SK-N-SH (cell line): ENCODE measurements around the gene RREB1. TPM values are rescaled to one million over a fixed set of nuclear protein-coding genes. Genes with fewer than 3 reads are reported as not detected.

Source experiments
- CTCF ChIA-PET: fragments of 300-600, 350-600 bp; formaldehyde crosslinking; extraction: SDS; loops from one replicate; lab custom pipeline; 2021; lab: Yijun Ruan, JAX
- POLR2A ChIA-PET: fragments of 350-600 bp; sonication (Branson Sonifier 250); formaldehyde crosslinking; extraction: SDS; loops from one replicate; lab custom pipeline; 2020; ENCODE audit warnings: antibody characterized with exemption, inconsistent platforms; lab: Yijun Ruan, JAX
- DNase-seq: peaks from one replicate; pipeline ENCODE4 v3.0.0; 2012
- H2AFZ ChIP-seq: fragments of 200-600 bp; sonication (generic); 2 replicates; pipeline ENCODE4 v1.8.1; 2016; ENCODE audit warnings: antibody characterized with exemption, mild to moderate bottlenecking, low read depth
- H3F3A ChIP-seq: fragments of 200-600 bp; sonication (generic); replicated peaks from 2 replicates; pipeline ENCODE3; 2016; ENCODE audit warnings: antibody characterized with exemption, mild to moderate bottlenecking; ENCODE audit not compliant: insufficient read depth
- H3K27ac ChIP-seq, 2 experiments: fragments of 200-500 bp in 1 of 2; fragments of 200-600 bp in 1 of 2; sonication (Bioruptor generic) in 1 of 2; sonication (generic), shearing (Covaris generic) in 1 of 2; 2 replicates each; pipeline versions ENCODE4 v1.5.1 to v1.6.1; 2014 to 2016; ENCODE audit warnings: low read depth in 2 of 2, inconsistent platforms in 1 of 2, low read length in 1 of 2, mild to moderate bottlenecking in 1 of 2, mixed read lengths in 1 of 2
- H3K27me3 ChIP-seq: fragments of 200-600 bp; sonication (generic), shearing (Covaris generic); 2 replicates; pipeline ENCODE4 v1.6.1; 2016; ENCODE audit warnings: mixed run types; ENCODE audit not compliant: insufficient read depth
- H3K36me3 ChIP-seq, 2 experiments: fragments of 200-500 bp in 1 of 2; fragments of 200-600 bp in 1 of 2; sonication (Bioruptor generic) in 1 of 2; sonication (generic) in 1 of 2; replicated peaks in 1 of 2; 2 replicates each; pipeline versions ENCODE3 to v1.5.1; 2014 to 2016; ENCODE audit warnings: low read length in 1 of 2, mild to moderate bottlenecking in 1 of 2; ENCODE audit not compliant: insufficient read depth in 2 of 2, control insufficient read depth in 1 of 2
- H3K4me1 ChIP-seq, 2 experiments: fragments of 200-500 bp in 1 of 2; fragments of 200-600 bp in 1 of 2; sonication (Bioruptor generic) in 1 of 2; sonication (generic), shearing (Covaris generic) in 1 of 2; 2 replicates each; pipeline versions ENCODE4 v1.5.1 to v1.6.1; 2014 to 2016; ENCODE audit warnings: low read depth in 1 of 2, low read length in 1 of 2, mixed run types in 1 of 2; ENCODE audit not compliant: insufficient read depth in 2 of 2, control insufficient read depth in 1 of 2
- H3K4me2 ChIP-seq: fragments of 200-600 bp; sonication (generic), shearing (Covaris generic); 2 replicates; pipeline ENCODE4 v1.6.1; 2017; ENCODE audit warnings: mixed run types
- H3K4me3 ChIP-seq, 2 experiments: fragments of 200-500 bp in 1 of 2; fragments of 200-600 bp in 1 of 2; sonication (Bioruptor generic) in 1 of 2; sonication (generic), shearing (Covaris generic) in 1 of 2; 2 replicates each; pipeline versions ENCODE4 v1.5.1 to v1.8.1; 2014 to 2016; ENCODE audit warnings: low read depth in 2 of 2, inconsistent platforms in 1 of 2, low read length in 1 of 2, mild to moderate bottlenecking in 1 of 2, mixed read lengths in 1 of 2, moderate library complexity in 1 of 2
- H3K79me2 ChIP-seq: fragments of 200-600 bp; sonication (generic); 2 replicates; pipeline ENCODE4 v1.8.1; 2017; ENCODE audit warnings: mild to moderate bottlenecking; ENCODE audit not compliant: insufficient read depth
- H3K9ac ChIP-seq: fragments of 200-600 bp; sonication (generic); 2 replicates; pipeline ENCODE4 v1.6.1; 2017; ENCODE audit warnings: mixed run types
- H3K9me2 ChIP-seq: fragments of 200-600 bp; sonication (generic); 2 replicates; pipeline ENCODE4 v1.6.1; 2017; ENCODE audit warnings: mixed run types
- H3K9me3 ChIP-seq: fragments of 200-600 bp; sonication (generic); 2 replicates; pipeline ENCODE4 v1.6.1; 2017; ENCODE audit warnings: mixed run types, mild to moderate bottlenecking, moderate library complexity
- H4K20me1 ChIP-seq: fragments of 200-600 bp; sonication (generic); 2 replicates; pipeline ENCODE4 v1.6.1; 2017; ENCODE audit warnings: mild to moderate bottlenecking, mixed run types; ENCODE audit not compliant: insufficient read depth
- CHD2 ChIP-seq: fragments of 150-350 bp; IDR thresholded peaks from 2 replicates; pipeline ENCODE4 v1.6.1; 2018; ENCODE audit warnings: low read length; ENCODE audit not compliant: partially characterized antibody
- ELF1 ChIP-seq: IDR thresholded peaks from 2 replicates; pipeline ENCODE4 v1.4.0; 2012
- EP300 ChIP-seq, 2 experiments: IDR thresholded peaks; 2 replicates each; pipeline versions ENCODE4 v1.4.0 to v1.6.1; 2012; ENCODE audit warnings: borderline replicate concordance in 1 of 2, low read depth in 1 of 2, low read length in 1 of 2
- EZH2phosphoT487 ChIP-seq: fragments of 200-600 bp; sonication (generic); IDR thresholded peaks from 2 replicates; pipeline ENCODE4 v1.6.1; 2017; ENCODE audit warnings: low read depth, mixed run types, mild to moderate bottlenecking, antibody characterized with exemption, moderate library complexity, borderline replicate concordance
- FOXJ3 ChIP-seq: sonication (generic); formaldehyde crosslinking; IDR thresholded peaks from 2 replicates; pipeline ENCODE4 v1.5.1; 2020; ENCODE audit warnings: mild to moderate bottlenecking, missing genetic modification reagents
- FOXM1 ChIP-seq: IDR thresholded peaks from 2 replicates; pipeline ENCODE4 v1.4.0; 2012; ENCODE audit warnings: low read depth, mild to moderate bottlenecking
- GABPA ChIP-seq: IDR thresholded peaks from 2 replicates; pipeline ENCODE4 v1.4.0; 2012; ENCODE audit warnings: low read depth, mild to moderate bottlenecking
- GATA2 ChIP-seq: sonication (generic); formaldehyde crosslinking; IDR thresholded peaks from 2 replicates; pipeline ENCODE4 v1.5.0; 2020; ENCODE audit warnings: mild to moderate bottlenecking, missing genetic modification reagents
- JUND ChIP-seq: IDR thresholded peaks from 2 replicates; pipeline ENCODE4 v1.4.0; 2012
- MAX ChIP-seq: IDR thresholded peaks from 2 replicates; pipeline ENCODE4 v1.4.0; 2012; ENCODE audit warnings: low read depth
- MEF2A ChIP-seq: IDR thresholded peaks from 2 replicates; pipeline ENCODE4 v1.4.0; 2012; ENCODE audit warnings: low read depth, borderline replicate concordance
- MXI1 ChIP-seq: IDR thresholded peaks from 2 replicates; pipeline ENCODE4 v1.6.1; 2012; ENCODE audit warnings: mild to moderate bottlenecking, low read depth, low read length, improper control_type of control experiment
- NFIC ChIP-seq: IDR thresholded peaks from 2 replicates; pipeline ENCODE4 v1.4.0; 2012; ENCODE audit warnings: borderline replicate concordance
- POLR2AphosphoS5 ChIP-seq: IDR thresholded peaks from 2 replicates; pipeline ENCODE4 v1.6.1; 2012; ENCODE audit warnings: low read depth, low read length
- RCOR1 ChIP-seq: fragments of 150-350 bp; IDR thresholded peaks from 2 replicates; pipeline ENCODE4 v1.6.1; 2017; ENCODE audit warnings: antibody characterized with exemption, low read length
- REST ChIP-seq: IDR thresholded peaks from 2 replicates; pipeline ENCODE4 v1.6.1; 2012; ENCODE audit warnings: mild to moderate bottlenecking, low read depth, low read length, moderate library complexity
- RFX5 ChIP-seq: IDR thresholded peaks from 2 replicates; pipeline ENCODE4 v1.6.1; 2012; ENCODE audit warnings: mild to moderate bottlenecking, improper control_type of control experiment, low read length
- SMC3 ChIP-seq: IDR thresholded peaks from 2 replicates; pipeline ENCODE4 v1.6.1; 2012; ENCODE audit warnings: low read depth, low read length, improper control_type of control experiment
- TCF12 ChIP-seq: IDR thresholded peaks from 2 replicates; pipeline ENCODE4 v1.4.0; 2012
- TEAD4 ChIP-seq: IDR thresholded peaks from 2 replicates; pipeline ENCODE4 v1.4.0; 2012; ENCODE audit warnings: mild to moderate bottlenecking, borderline replicate concordance; ENCODE audit not compliant: insufficient read depth
- YY1 ChIP-seq: IDR thresholded peaks from 2 replicates; pipeline ENCODE4 v1.4.0; 2012; ENCODE audit warnings: low read depth, mild to moderate bottlenecking
- WGBS: methylation state at CpG from one replicate; pipeline ENCODE4 v1.1.6; 2017; ENCODE audit warnings: low lambda C conversion rate; 5-methylcytosine and 5-hydroxymethylcytosine counted together
- polyA plus RNA-seq, 3 experiments: library from polyadenylated mRNA; depleted of rRNA; stranded (reverse); fragments of >200 nt; gene quantifications; 2 replicates each; pipeline ENCODE4 v1.2.3, GENCODE V29; 2012

RREB1 gene
- polyA plus RNA-seq, 1 of the 3 experiments (the other 2 are of a cell fraction), result 2.0 TPM

DNA sequence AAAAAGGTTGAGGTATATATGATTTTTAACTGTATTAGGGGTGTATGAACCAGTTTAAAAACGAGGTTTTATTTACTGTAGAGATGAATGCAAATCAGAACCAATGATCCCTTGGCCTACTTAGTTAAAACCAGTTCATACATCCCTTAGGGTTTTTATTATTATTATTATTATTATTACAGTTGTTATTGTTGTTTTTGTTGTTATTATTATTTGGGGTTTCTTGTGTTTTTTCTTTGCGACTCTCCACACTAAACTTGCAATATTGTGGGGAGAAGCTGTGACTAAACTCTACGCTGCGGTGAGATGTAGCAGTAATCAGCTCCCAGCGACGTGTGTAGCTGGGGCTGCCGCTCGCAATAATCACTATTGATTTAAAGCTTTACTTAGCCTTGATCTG, 143.1 kb downstream of the RREB1 start:
- Histone ChIP-seq H3K4me1 (no peaks in the 10 kb centered on the region), H3K36me3 (peaks cover 12 to 39% of the 10 kb centered on the region in 2 experiments), H3F3A (no peaks in the 10 kb centered on the region), H3K9ac (no peak overlapping the region), H3K4me2 (no peak overlapping the region), H4K20me1 (no peaks in the 10 kb centered on the region), H3K9me3 (no peaks in the 10 kb centered on the region), H2AFZ (no peak overlapping the region), H3K9me2 (no peaks in the 10 kb centered on the region), H3K27me3 (no peaks in the 10 kb centered on the region), H3K4me3 (no peak overlapping the region), H3K27ac (no peak overlapping the region), H3K79me2 (no peaks in the 10 kb centered on the region)
- 86% methylated on average over 8 of the region's 8 CpGs for WGBS
- POLR2A ChIA-PET, result no interaction called here
- CTCF ChIA-PET, result interaction anchor here (1.3 kb wide), 1 partner anchor 12 kb away, joined by 3 read pairs; no protein-coding TSS in a partner anchor
- DNase-seq, result no peak
- no peak for TF ChIP-seq MXI1
- no peak for TF ChIP-seq SMC3
- TF ChIP-seq JUND, result no peak
- TF ChIP-seq REST, result no peak
- TF ChIP-seq FOXM1, result no peak
- no peak for TF ChIP-seq YY1
- no peak for TF ChIP-seq TEAD4
- TF ChIP-seq TCF12, result no peak
- TF ChIP-seq ELF1, result no peak

DNA sequence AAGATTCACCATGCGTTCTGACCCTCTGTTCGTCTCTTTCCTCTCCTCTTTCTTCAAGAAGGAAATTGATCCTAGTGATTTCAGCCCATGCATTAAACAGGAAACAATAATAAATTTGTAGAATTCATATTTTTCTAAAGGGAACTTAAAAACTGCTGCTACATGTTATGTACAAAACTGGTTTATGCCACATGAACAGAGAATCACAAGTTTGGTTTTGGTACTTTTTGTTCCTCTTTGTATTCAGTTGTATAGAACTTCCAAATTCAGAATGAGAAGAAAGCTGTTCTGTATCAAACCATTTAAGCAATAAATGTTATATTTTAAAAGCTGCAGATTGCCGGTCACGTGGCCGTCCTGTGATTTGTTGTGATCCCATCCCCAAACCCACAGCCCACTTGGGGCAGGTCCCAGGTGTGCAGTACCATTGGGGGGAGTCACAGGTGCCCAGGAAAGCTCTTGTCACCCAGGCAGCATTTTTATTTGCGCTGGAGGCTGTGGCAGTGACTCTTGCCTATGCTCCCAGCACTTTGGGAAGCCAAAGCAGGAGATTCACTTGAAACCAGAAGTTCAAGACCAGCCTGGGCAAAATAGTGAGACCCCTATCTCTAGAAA, 144.0 kb downstream of the RREB1 start:
- H3K4me3 ChIP-seq, result no peak overlapping the region
- peaks cover 12 to 34% of the 10 kb centered on the region in 2 experiments for H3K36me3 ChIP-seq
- H3K4me2 ChIP-seq, result no peak overlapping the region
- H2AFZ ChIP-seq, result no peak overlapping the region
- no peak overlapping the region for H3K27ac ChIP-seq
- CTCF ChIA-PET, result interaction anchor here (0.7 to 3.4 kb wide), 5 partner anchors 8 to 1835 kb away, joined by 3 to 18 read pairs (median 3); no protein-coding TSS in a partner anchor
- H3K9me3 ChIP-seq, result no peaks in the 10 kb centered on the region
- H3K9me2 ChIP-seq, result no peaks in the 10 kb centered on the region
- no peak for DNase-seq
- POLR2A ChIA-PET, result no interaction called here
- no peaks in the 10 kb centered on the region for H3F3A ChIP-seq
- 69% methylated on average over 6 of the region's 6 CpGs for WGBS
- no peak overlapping the region for H3K9ac ChIP-seq
- no peaks in the 10 kb centered on the region for H4K20me1 ChIP-seq
- H3K4me1 ChIP-seq, result no peaks in the 10 kb centered on the region
- no peaks in the 10 kb centered on the region for H3K79me2 ChIP-seq
- TF ChIP-seq RFX5, result no peak
- TF ChIP-seq ELF1, result no peak
- no peak for TF ChIP-seq RCOR1
- TF ChIP-seq EZH2phosphoT487, result no peak
- no peak for TF ChIP-seq GATA2 (CRISPR knock-in tag)
- TF ChIP-seq MAX, result no peak
- TF ChIP-seq NFIC, result no peak
- no peak for TF ChIP-seq CHD2
- no peak for TF ChIP-seq GABPA
- TF ChIP-seq JUND, result no peak
- TF ChIP-seq FOXJ3 (CRISPR knock-in tag), result no peak
- no peak for TF ChIP-seq MEF2A
- TF ChIP-seq EP300 (IDR thresholded peaks at IDR 0.05; ENCODE audit: borderline replicate concordance in 1 of 2, low read depth in 1 of 2, low read length in 1 of 2), result no peak
- no peak for TF ChIP-seq FOXM1
- TF ChIP-seq REST, result no peak
- no peak for TF ChIP-seq POLR2AphosphoS5
- TF ChIP-seq TCF12, result no peak
- H3K27me3 ChIP-seq, result no peaks in the 10 kb centered on the region
